Measurements from ENCODE around the gene THAP4.

THAP4 gene

DNA sequence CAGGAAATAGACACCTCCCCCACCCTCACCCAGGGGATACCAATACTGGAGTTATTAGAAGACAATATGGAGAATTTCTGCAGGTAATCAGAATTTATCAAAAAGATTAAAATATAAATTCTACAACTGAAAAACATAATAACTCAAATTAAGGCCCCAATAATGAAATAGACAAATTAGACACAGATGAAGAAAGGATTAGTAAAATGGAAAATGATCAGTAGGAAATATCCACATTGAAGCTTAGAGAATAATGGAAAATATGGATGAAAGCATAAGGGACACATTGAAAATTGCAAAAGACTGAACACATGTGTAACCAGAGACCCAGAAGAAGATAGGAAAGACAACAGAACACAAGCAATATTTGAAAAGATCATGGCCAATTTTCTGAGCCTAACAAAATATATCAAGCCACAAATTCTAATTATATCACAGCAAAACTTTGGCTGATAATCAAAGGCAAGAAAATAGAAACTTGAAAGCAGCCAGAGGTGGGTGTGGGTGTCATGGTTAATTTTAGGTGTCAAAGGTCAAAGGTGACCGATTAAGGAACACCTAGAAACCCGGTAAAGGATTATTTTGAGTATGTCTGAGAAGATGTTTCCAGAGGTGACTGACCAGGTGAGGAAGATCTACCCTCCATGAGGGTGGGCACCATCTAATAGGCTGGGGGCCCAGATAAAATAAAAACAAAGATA is 50.2 kb downstream of the THAP4 start:
- TF ChIP-seq, protein P1, sequence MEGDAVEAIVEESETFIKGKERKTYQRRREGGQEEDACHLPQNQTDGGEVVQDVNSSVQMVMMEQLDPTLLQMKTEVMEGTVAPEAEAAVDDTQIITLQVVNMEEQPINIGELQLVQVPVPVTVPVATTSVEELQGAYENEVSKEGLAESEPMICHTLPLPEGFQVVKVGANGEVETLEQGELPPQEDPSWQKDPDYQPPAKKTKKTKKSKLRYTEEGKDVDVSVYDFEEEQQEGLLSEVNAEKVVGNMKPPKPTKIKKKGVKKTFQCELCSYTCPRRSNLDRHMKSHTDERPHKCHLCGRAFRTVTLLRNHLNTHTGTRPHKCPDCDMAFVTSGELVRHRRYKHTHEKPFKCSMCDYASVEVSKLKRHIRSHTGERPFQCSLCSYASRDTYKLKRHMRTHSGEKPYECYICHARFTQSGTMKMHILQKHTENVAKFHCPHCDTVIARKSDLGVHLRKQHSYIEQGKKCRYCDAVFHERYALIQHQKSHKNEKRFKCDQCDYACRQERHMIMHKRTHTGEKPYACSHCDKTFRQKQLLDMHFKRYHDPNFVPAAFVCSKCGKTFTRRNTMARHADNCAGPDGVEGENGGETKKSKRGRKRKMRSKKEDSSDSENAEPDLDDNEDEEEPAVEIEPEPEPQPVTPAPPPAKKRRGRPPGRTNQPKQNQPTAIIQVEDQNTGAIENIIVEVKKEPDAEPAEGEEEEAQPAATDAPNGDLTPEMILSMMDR (IDR thresholded peaks at IDR 0.05; ENCODE audit: low read depth, low read length), result no peak
- no peak for DNase-seq (ENCODE audit: extremely low read depth, low read depth)

DNA sequence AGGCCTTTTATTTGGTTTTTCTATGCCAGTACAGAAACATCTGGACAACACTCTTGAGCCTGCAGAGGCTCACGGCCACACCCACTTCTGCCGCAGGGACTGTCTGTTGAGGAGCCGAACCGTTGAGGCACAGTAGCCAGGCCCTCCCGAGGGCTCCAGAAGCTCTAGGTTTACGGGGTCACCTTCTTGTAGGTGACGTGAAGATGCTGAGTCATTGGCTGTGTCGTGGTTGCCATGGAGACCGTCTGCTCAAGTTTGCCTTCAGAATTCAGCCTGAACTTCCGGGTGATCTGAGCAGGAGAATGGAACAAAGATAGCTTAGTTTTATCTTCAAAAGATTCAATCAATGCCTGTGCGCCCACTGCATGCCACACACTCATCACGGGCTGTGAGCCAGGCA is 52.5 kb downstream of the THAP4 start:
- TF ChIP-seq, protein P1 (IDR thresholded peaks at IDR 0.05; ENCODE audit: low read depth, low read length), result no peak
- DNase-seq (ENCODE audit: extremely low read depth, low read depth), result no peak

DNA sequence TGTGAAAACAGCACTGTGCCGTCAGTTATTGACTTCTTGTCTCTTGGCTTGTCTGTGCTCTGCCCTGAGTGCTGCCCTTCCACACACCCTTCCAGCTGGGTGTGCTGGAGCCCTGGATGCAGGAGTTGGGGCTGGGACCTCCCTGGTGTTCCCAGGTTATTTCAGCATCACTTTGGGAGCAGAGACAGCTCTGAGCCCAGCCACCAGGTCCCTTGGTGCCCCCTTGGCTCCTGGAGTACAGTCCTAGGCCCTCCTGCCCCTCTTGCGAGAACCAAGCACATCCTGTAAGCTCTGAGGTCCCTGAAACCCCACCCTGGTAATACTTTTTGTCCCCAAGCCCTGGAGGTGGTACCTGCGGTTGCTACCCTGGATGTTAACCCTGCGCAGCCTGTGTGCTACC is 54.2 kb downstream of the THAP4 start:
- TF ChIP-seq, protein P1 (IDR thresholded peaks at IDR 0.05; ENCODE audit: low read depth, low read length), result no peak
- no peak for DNase-seq (ENCODE audit: extremely low read depth, low read depth)

DNA sequence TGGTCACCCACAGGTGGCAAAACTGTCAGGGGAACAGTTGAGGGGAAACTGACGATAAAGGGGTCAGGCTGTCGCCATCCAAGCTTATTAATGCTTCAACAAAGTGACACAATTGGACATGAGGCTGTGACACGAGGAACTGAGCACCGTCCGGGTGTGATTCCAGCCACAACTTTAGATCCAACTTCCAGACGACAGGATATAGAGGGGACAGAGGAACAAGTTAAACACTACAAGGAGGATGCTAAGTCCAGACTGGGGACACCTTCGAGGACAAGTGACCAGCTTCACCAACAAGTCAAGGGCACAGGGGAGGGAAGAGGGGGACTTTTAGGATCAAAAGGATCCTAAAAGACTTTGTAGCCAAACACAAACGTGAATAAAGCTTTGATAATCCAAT is 54.6 kb downstream of the THAP4 start:
- DNase-seq (ENCODE audit: extremely low read depth, low read depth), result no peak
- TF ChIP-seq, protein P1 (IDR thresholded peaks at IDR 0.05; ENCODE audit: low read depth, low read length), result no peak

DNA sequence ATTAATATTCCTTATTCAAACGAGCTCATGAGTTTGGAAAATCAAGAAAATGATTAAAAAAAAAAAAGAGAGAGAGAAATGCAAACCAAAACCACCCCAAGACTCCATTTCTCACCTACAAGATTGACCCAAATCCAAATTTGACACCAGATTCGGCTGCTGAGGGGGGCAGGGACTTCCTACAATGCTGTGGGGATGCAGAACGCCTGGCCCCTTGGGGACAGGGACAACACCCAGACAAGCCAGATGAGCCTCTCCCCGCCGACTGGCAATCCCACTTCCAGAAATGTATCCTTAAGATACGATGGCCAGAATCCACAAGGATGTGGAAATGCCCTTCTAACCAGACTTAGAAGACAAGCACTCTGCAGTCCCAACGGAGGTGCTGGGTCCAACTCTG is 57.7 kb downstream of the THAP4 start:
- no peak for DNase-seq (ENCODE audit: extremely low read depth, low read depth)
- TF ChIP-seq, protein P1 (IDR thresholded peaks at IDR 0.05; ENCODE audit: low read depth, low read length), result no peak

DNA sequence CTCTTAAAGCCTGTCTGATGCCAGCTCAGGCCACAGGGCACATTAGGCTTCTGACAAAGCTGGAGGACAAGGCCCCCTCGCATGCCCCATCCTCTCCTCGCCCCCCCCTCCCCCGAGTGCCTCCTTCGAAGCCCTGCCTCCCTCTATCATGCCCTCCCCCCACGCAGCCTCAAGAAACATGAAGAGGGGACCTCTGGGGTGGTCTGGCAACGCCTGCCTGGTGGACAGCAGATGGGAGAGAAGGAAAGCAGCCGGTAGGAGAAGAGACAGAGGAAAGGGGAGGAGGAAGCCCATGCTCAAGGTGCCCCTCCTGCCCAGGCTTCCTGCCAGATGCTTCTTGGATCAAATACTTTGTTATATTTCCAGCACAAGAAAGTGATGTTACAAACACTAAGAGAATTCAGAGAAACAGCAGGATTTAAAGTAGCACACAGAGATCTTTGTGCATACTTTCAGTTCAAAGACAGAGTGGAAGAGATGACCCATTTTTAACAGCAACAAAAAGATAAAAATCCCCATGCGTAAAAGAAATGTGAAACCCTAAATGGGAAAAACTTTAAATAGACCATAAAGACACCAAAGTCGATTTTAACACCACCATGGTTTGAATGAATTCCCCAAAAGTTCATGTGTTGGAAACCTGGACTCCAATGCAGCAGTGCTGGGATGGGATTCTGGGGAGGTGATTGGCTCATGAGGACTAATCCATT is 59.4 kb downstream of the THAP4 start:
- TF ChIP-seq, protein P1 (IDR thresholded peaks at IDR 0.05; ENCODE audit: low read depth, low read length), result no peak
- DNase-seq (ENCODE audit: extremely low read depth, low read depth), result no peak

DNA sequence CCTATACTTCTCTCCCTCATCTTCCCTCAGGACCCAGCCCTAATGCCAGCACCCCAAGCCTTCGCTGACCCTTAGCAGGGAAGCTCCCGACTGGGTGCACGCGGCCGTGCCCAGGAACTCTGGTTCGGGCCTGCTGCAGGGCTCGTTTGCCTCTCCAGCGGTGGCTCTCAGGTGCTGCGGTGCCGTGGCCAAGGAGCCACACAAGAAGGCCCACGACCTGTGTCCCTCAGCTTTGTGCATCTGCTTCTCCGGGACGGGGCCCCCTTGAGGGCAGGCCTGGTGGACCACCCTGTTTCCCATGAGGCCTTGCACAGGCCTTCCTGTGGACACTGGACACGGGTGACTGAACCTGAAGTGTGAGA is 60.7 kb downstream of the THAP4 start:
- TF ChIP-seq, protein P1 (IDR thresholded peaks at IDR 0.05; ENCODE audit: low read depth, low read length), result no peak

More for the DNA sequence above, 60.7 kb downstream of the THAP4 start:
- no peak for DNase-seq (ENCODE audit: extremely low read depth, low read depth)

Data from AG09319 (cell line).